Measurements from ENCODE around the gene BPIFB2. TPM values are rescaled to one million over a fixed set of nuclear protein-coding genes. Genes with fewer than 3 reads are reported as not detected.

BPIFB2 gene
- polyA plus RNA-seq, 1 of the 3 experiments (the other 2 are of a cell fraction): not detected

DNA sequence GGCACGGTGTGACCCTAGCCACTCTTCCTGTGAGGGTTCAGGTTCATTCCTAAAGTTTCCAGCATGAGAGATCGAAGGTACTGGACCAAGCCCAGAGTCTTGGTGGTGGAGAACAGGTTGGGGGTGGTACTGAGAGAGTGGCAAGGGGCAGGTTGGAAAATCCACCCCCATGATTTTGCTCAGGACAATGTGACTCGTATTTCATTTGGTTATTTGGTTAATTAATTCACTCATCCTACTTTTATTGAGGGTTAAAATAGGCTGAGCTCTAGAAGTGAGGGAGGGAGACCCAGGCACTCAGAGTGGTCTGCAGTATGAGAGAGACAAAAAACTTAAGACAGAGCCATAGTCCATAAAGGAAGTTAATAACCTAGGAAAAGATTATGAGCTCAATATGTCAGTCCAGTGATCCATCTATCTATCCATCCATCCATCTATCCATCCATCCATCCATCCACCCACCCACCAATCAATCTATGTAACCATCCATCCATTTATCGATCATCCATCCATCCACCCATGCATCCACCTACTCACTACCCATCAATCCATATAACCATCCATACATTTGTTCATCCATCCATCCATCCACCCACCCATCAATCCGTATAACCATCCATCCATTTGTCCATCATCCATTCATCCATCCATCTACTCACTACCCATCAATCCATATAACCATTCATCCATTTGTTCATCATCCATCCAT lies 17.3 kb downstream of the BPIFB2 start:
- 1% methylated on average over 5 of the region's 5 CpGs for WGBS (ENCODE audit: low lambda C conversion rate)
- H3K27ac ChIP-seq (ENCODE audit: low read depth in 2 of 2, low read length in 1 of 2): no peak overlapping the region
- ChIA-PET CTCF (no interaction called here), POLR2A (no interaction called here)
- H3K36me3 ChIP-seq (replicated peaks in 1 of 2; ENCODE audit: control insufficient read depth in 1 of 2, insufficient read depth in 2 of 2, low read length in 1 of 2): no peaks in the 10 kb centered on the region
- no peaks in the 10 kb centered on the region for H3K9me3 ChIP-seq
- no peak overlapping the region for H3K4me3 ChIP-seq (ENCODE audit: low read depth in 2 of 2, low read length in 1 of 2)
- no peak for DNase-seq
- H3K4me1 ChIP-seq (ENCODE audit: control insufficient read depth in 1 of 2, insufficient read depth in 2 of 2, low read depth in 1 of 2, low read length in 1 of 2): no peaks in the 10 kb centered on the region
- no peaks in the 10 kb centered on the region for H3F3A ChIP-seq (replicated peaks; ENCODE audit: insufficient read depth)
- H4K20me1 ChIP-seq (ENCODE audit: insufficient read depth): no peaks in the 10 kb centered on the region
- H3K9me2 ChIP-seq: no peaks in the 10 kb centered on the region
- H2AFZ ChIP-seq (ENCODE audit: low read depth): no peak overlapping the region
- no peak overlapping the region for H3K9ac ChIP-seq
- TF ChIP-seq TEAD4 (IDR thresholded peaks at IDR 0.05; ENCODE audit: borderline replicate concordance, insufficient read depth): no peak
- no peak for TF ChIP-seq CHD2 (IDR thresholded peaks at IDR 0.05; ENCODE audit: low read length, partially characterized antibody)
- TF ChIP-seq REST (IDR thresholded peaks at IDR 0.05; ENCODE audit: low read depth, low read length): no peak
- no peak for TF ChIP-seq RFX5 (IDR thresholded peaks at IDR 0.05; ENCODE audit: low read length)
- TF ChIP-seq RXRA (IDR thresholded peaks at IDR 0.05; ENCODE audit: borderline replicate concordance, low read depth): no peak
- TF ChIP-seq FOXJ3 (CRISPR knock-in tag; IDR thresholded peaks at IDR 0.05): no peak
- TF ChIP-seq, protein P1, sequence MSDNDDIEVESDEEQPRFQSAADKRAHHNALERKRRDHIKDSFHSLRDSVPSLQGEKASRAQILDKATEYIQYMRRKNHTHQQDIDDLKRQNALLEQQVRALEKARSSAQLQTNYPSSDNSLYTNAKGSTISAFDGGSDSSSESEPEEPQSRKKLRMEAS (IDR thresholded peaks at IDR 0.05; ENCODE audit: low read depth): no peak
- no peak for TF ChIP-seq ELF1 (IDR thresholded peaks at IDR 0.05)
- no peak for TF ChIP-seq GABPA (IDR thresholded peaks at IDR 0.05; ENCODE audit: low read depth)
- TF ChIP-seq USF2 (IDR thresholded peaks at IDR 0.05; ENCODE audit: borderline replicate concordance, low read depth, low read length): no peak
- TF ChIP-seq TCF12 (IDR thresholded peaks at IDR 0.05): no peak
- TF ChIP-seq, protein P2, sequence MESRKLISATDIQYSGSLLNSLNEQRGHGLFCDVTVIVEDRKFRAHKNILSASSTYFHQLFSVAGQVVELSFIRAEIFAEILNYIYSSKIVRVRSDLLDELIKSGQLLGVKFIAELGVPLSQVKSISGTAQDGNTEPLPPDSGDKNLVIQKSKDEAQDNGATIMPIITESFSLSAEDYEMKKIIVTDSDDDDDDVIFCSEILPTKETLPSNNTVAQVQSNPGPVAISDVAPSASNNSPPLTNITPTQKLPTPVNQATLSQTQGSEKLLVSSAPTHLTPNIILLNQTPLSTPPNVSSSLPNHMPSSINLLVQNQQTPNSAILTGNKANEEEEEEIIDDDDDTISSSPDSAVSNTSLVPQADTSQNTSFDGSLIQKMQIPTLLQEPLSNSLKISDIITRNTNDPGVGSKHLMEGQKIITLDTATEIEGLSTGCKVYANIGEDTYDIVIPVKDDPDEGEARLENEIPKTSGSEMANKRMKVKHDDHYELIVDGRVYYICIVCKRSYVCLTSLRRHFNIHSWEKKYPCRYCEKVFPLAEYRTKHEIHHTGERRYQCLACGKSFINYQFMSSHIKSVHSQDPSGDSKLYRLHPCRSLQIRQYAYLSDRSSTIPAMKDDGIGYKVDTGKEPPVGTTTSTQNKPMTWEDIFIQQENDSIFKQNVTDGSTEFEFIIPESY (IDR thresholded peaks at IDR 0.05; ENCODE audit: borderline replicate concordance, low read depth): no peak
- no peak for TF ChIP-seq MXI1 (IDR thresholded peaks at IDR 0.05; ENCODE audit: low read depth, low read length)
- no peak for TF ChIP-seq EZH2phosphoT487 (IDR thresholded peaks at IDR 0.05; ENCODE audit: borderline replicate concordance, low read depth)
- no peaks in the 10 kb centered on the region for H3K79me2 ChIP-seq (ENCODE audit: insufficient read depth)
- H3K27me3 ChIP-seq (ENCODE audit: insufficient read depth): peaks cover 10% of the 10 kb centered on the region; the same call in 1 of the 2 replicates
- H3K4me2 ChIP-seq: no peak overlapping the region

Data from SK-N-SH (cell line).